GM18517 (cell line): ENCODE measurements around the gene RALGAPA2.

Experiments used
- ATAC-seq: cut with Tn5 transposase; IDR thresholded peaks from one replicate; pipeline ENCODE4 v1.9.1; 2021; ENCODE audit warnings: mild to moderate bottlenecking, moderate library complexity; ENCODE audit not compliant: unreplicated experiment

RALGAPA2 gene

GRCh38 chr20:20721489-20721888, 9.0 kb upstream of the RALGAPA2 start:
- ATAC-seq, result no peak

GRCh38 chr20:20720158-20720557, 7.7 kb upstream of the RALGAPA2 start:
- no peak for ATAC-seq

- ATAC-seq, result no peak
Measured at GRCh38 chr20:20719411-20719810, 7.0 kb upstream of the RALGAPA2 start.

GRCh38 chr20:20713244-20713765, 861 bp upstream of the RALGAPA2 start:
- no peak for ATAC-seq

GRCh38 chr20:20712004-20712473, 405 bp downstream of the RALGAPA2 start:
- ATAC-seq, result peak; percentile 8

GRCh38 chr20:20711413-20711812, 1.0 kb downstream of the RALGAPA2 start:
- no peak for ATAC-seq

GRCh38 chr20:20710443-20711315, 1.8 kb downstream of the RALGAPA2 start:
- no peak for ATAC-seq

GRCh38 chr20:20709887-20710286, 2.6 kb downstream of the RALGAPA2 start:
- no peak for ATAC-seq

- no peak for ATAC-seq
Measured at GRCh38 chr20:20706285-20706684, 6.2 kb downstream of the RALGAPA2 start.

- ATAC-seq, result no peak
Measured at GRCh38 chr20:20702330-20703245, 9.9 kb downstream of the RALGAPA2 start.

- ATAC-seq, result no peak
Measured at GRCh38 chr20:20699917-20700316, 12.5 kb downstream of the RALGAPA2 start.

GRCh38 chr20:20699144-20699543, 13.3 kb downstream of the RALGAPA2 start:
- no peak for ATAC-seq

- ATAC-seq, result no peak
Measured at GRCh38 chr20:20697325-20697845, 15.1 kb downstream of the RALGAPA2 start.

GRCh38 chr20:20695250-20695816, 17.1 kb downstream of the RALGAPA2 start:
- no peak for ATAC-seq

GRCh38 chr20:20694591-20694990, 17.9 kb downstream of the RALGAPA2 start:
- no peak for ATAC-seq

GRCh38 chr20:20692587-20692986, 19.9 kb downstream of the RALGAPA2 start:
- no peak for ATAC-seq

- no peak for ATAC-seq
Measured at GRCh38 chr20:20691477-20692235, 20.8 kb downstream of the RALGAPA2 start.

- peak; percentile 78 for ATAC-seq
Measured at GRCh38 chr20:20690676-20691476, 21.6 kb downstream of the RALGAPA2 start.

- no peak for ATAC-seq
Measured at GRCh38 chr20:20687319-20687718, 25.1 kb downstream of the RALGAPA2 start.
